ENCODE measurements around the gene DDR2. TPM values are rescaled to one million over a fixed set of nuclear protein-coding genes. Genes with fewer than 3 reads are reported as not detected.
"Not testable (repeated sequence)": the region's sequence is repeated elsewhere in the genome, so short reads cannot be mapped to it uniquely, and the experiment has no call there.

The DDR2 gene
- polyA plus RNA-seq, 1 donor, result 37.6 TPM

GRCh38 chr1:162722036-162722435, 89.8 kb downstream of the DDR2 start:
- DNase-seq (ENCODE audit: low read depth), result no peak

- no peak for DNase-seq (ENCODE audit: low read depth)
Observed at GRCh38 chr1:162724583-162725120, 92.4 kb downstream of the DDR2 start.

- no peak for DNase-seq (ENCODE audit: low read depth)
Observed at GRCh38 chr1:162725301-162725837, 93.1 kb downstream of the DDR2 start.

- DNase-seq (ENCODE audit: low read depth), result no peak
Observed at GRCh38 chr1:162726555-162726954, 94.3 kb downstream of the DDR2 start.

GRCh38 chr1:162727493-162727892, 95.2 kb downstream of the DDR2 start:
- DNase-seq (ENCODE audit: low read depth), result not testable (repeated sequence)

GRCh38 chr1:162728573-162728972, 96.3 kb downstream of the DDR2 start:
- DNase-seq (ENCODE audit: low read depth), result no peak

- DNase-seq (ENCODE audit: low read depth), result not testable (repeated sequence)
Observed at GRCh38 chr1:162729195-162729774, 97.0 kb downstream of the DDR2 start.

GRCh38 chr1:162732094-162732493, 99.8 kb downstream of the DDR2 start:
- no peak for DNase-seq (ENCODE audit: low read depth)

GRCh38 chr1:162732566-162733335, 100.5 kb downstream of the DDR2 start:
- DNase-seq (ENCODE audit: low read depth), result no peak

- no peak for DNase-seq (ENCODE audit: low read depth)
Observed at GRCh38 chr1:162733336-162733590, 101.0 kb downstream of the DDR2 start.

GRCh38 chr1:162734047-162734446, 101.8 kb downstream of the DDR2 start:
- DNase-seq (ENCODE audit: low read depth), result no peak

GRCh38 chr1:162736184-162736583, 103.9 kb downstream of the DDR2 start:
- no peak for DNase-seq (ENCODE audit: low read depth)

GRCh38 chr1:162736633-162737067, 104.4 kb downstream of the DDR2 start:
- no peak for DNase-seq (ENCODE audit: low read depth)

GRCh38 chr1:162740755-162741154, 108.5 kb downstream of the DDR2 start:
- no peak for DNase-seq (ENCODE audit: low read depth)

- no peak for DNase-seq (ENCODE audit: low read depth)
Observed at GRCh38 chr1:162741574-162741973, 109.3 kb downstream of the DDR2 start.

GRCh38 chr1:162746264-162746942, 114.1 kb downstream of the DDR2 start:
- DNase-seq (ENCODE audit: low read depth), result not testable (repeated sequence)

- DNase-seq (ENCODE audit: low read depth), result no peak
Observed at GRCh38 chr1:162753001-162753658, 120.9 kb downstream of the DDR2 start.

- no peak for DNase-seq (ENCODE audit: low read depth)
Observed at GRCh38 chr1:162753998-162754585, 121.8 kb downstream of the DDR2 start.

- DNase-seq (ENCODE audit: low read depth), result no peak
Observed at GRCh38 chr1:162755306-162755705, 123.0 kb downstream of the DDR2 start.

- no peak for DNase-seq (ENCODE audit: low read depth)
Observed at GRCh38 chr1:162756523-162756922, 124.3 kb downstream of the DDR2 start.

- DNase-seq (ENCODE audit: low read depth), result no peak
Observed at GRCh38 chr1:162757476-162757875, 125.2 kb downstream of the DDR2 start.

- no peak for DNase-seq (ENCODE audit: low read depth)
Observed at GRCh38 chr1:162765788-162766187, 133.5 kb downstream of the DDR2 start.
